HEK293 (cell line): ENCODE measurements around the gene MYLK3.

ENCODE experiments used
- ZNF175 ChIP-seq: fragments of 450-650 bp; formaldehyde crosslinking; IDR thresholded peaks from 2 replicates; pipeline ENCODE4 v1.5.1; 2016; ENCODE audit warnings: missing biosample characterization, missing genetic modification characterization
- ZNF335 ChIP-seq: fragments of 450-650 bp; formaldehyde crosslinking; conservative IDR thresholded peaks from 2 replicates; pipeline ENCODE4 v1.5.1; 2016; ENCODE audit warnings: missing biosample characterization, missing genetic modification characterization
- ZNF629 ChIP-seq: fragments of 450-650 bp; formaldehyde crosslinking; IDR thresholded peaks from 2 replicates; pipeline ENCODE4 v1.5.1; 2017; ENCODE audit warnings: missing biosample characterization, missing genetic modification characterization
- TF ChIP-seq, protein P1 (sequence below): fragments of 450-650 bp; formaldehyde crosslinking; conservative IDR thresholded peaks from 2 replicates; pipeline ENCODE4 v1.5.1; 2016; ENCODE audit warnings: low read depth, missing biosample characterization, missing genetic modification characterization

GRCh38 chr16:46714797-46715591, 33.1 kb downstream of the MYLK3 start:
- TF ChIP-seq, protein P1, sequence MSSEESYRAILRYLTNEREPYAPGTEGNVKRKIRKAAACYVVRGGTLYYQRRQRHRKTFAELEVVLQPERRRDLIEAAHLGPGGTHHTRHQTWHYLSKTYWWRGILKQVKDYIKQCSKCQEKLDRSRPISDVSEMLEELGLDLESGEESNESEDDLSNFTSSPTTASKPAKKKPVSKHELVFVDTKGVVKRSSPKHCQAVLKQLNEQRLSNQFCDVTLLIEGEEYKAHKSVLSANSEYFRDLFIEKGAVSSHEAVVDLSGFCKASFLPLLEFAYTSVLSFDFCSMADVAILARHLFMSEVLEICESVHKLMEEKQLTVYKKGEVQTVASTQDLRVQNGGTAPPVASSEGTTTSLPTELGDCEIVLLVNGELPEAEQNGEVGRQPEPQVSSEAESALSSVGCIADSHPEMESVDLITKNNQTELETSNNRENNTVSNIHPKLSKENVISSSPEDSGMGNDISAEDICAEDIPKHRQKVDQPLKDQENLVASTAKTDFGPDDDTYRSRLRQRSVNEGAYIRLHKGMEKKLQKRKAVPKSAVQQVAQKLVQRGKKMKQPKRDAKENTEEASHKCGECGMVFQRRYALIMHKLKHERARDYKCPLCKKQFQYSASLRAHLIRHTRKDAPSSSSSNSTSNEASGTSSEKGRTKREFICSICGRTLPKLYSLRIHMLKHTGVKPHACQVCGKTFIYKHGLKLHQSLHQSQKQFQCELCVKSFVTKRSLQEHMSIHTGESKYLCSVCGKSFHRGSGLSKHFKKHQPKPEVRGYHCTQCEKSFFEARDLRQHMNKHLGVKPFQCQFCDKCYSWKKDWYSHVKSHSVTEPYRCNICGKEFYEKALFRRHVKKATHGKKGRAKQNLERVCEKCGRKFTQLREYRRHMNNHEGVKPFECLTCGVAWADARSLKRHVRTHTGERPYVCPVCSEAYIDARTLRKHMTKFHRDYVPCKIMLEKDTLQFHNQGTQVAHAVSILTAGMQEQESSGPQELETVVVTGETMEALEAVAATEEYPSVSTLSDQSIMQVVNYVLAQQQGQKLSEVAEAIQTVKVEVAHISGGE, result no peak
- TF ChIP-seq ZNF175 (no peak), ZNF629 (tag by site-specific recombination) (no peak), ZNF335 (tag by site-specific recombination) (no peak)
